HEK293T (cell line): ENCODE results near the gene FABP6.

Experiments used
- CTCF ChIA-PET: fragments of 350-600 bp; formaldehyde crosslinking; extraction: SDS; loops from one replicate; lab custom pipeline; 2021; ENCODE audit warnings: antibody characterized with exemption, inconsistent platforms; lab: Yijun Ruan, JAX
- POLR2A ChIA-PET: fragments of 350-600 bp; formaldehyde crosslinking; extraction: SDS; loops from one replicate; lab custom pipeline; 2020; ENCODE audit warnings: antibody characterized with exemption, inconsistent platforms; lab: Yijun Ruan, JAX
- DNase-seq: peaks from one replicate; pipeline ENCODE4 v3.0.0; 2012; ENCODE audit warnings: mixed read lengths; ENCODE audit errors: extremely low spot score
- ARNT ChIP-seq: fragments of 450-650 bp; IDR thresholded peaks from 2 replicates; pipeline ENCODE4 v1.6.1; 2017; ENCODE audit warnings: mild to moderate bottlenecking
- BHLHE40 ChIP-seq: fragments of 450-650 bp; IDR thresholded peaks from 2 replicates; pipeline ENCODE4 v1.6.1; 2016; ENCODE audit warnings: mild to moderate bottlenecking, moderate library complexity, borderline replicate concordance
- CTBP1 ChIP-seq: fragments of 450-650 bp; IDR thresholded peaks from 2 replicates; pipeline ENCODE4 v1.6.1; 2016; ENCODE audit warnings: borderline replicate concordance
- ELF4 ChIP-seq: fragments of 450-650 bp; IDR thresholded peaks from 2 replicates; pipeline ENCODE4 v1.6.1; 2017; ENCODE audit warnings: antibody characterized with exemption
- FOXA1 ChIP-seq: fragments of 450-650 bp; IDR thresholded peaks from 2 replicates; pipeline ENCODE4 v1.6.1; 2016; ENCODE audit warnings: mild to moderate bottlenecking
- FOXK2 ChIP-seq: fragments of 450-650 bp; IDR thresholded peaks from 2 replicates; pipeline ENCODE4 v1.6.1; 2016; ENCODE audit warnings: mild to moderate bottlenecking
- FOXM1 ChIP-seq: fragments of 450-650 bp; IDR thresholded peaks from 2 replicates; pipeline ENCODE4 v1.6.1; 2017; ENCODE audit warnings: mild to moderate bottlenecking, borderline replicate concordance
- HDGF ChIP-seq: fragments of 450-650 bp; IDR thresholded peaks from 2 replicates; pipeline ENCODE4 v1.6.1; 2017; ENCODE audit warnings: antibody characterized with exemption, borderline replicate concordance
- L3MBTL2 ChIP-seq: fragments of 450-650 bp; conservative IDR thresholded peaks from 2 replicates; pipeline ENCODE4 v1.6.1; 2016; ENCODE audit warnings: mild to moderate bottlenecking
- LEF1 ChIP-seq: fragments of 450-650 bp; IDR thresholded peaks from 2 replicates; pipeline ENCODE4 v1.6.1; 2017; ENCODE audit warnings: mild to moderate bottlenecking, borderline replicate concordance
- NFRKB ChIP-seq: fragments of 450-650 bp; IDR thresholded peaks from 2 replicates; pipeline ENCODE4 v1.6.1; 2016; ENCODE audit warnings: mild to moderate bottlenecking, moderate library complexity
- PKNOX1 ChIP-seq: fragments of 450-650 bp; IDR thresholded peaks from 2 replicates; pipeline ENCODE4 v1.6.1; 2016
- SP1 ChIP-seq: fragments of 450-650 bp; IDR thresholded peaks from 2 replicates; pipeline ENCODE4 v1.6.1; 2017
- SUZ12 ChIP-seq: fragments of 450-650 bp; IDR thresholded peaks from 2 replicates; pipeline ENCODE4 v1.6.1; 2016; ENCODE audit warnings: mild to moderate bottlenecking
- TARDBP ChIP-seq: fragments of 450-650 bp; IDR thresholded peaks from 2 replicates; pipeline ENCODE4 v1.6.1; 2016
- ZNF384 ChIP-seq: fragments of 450-650 bp; IDR thresholded peaks from 2 replicates; pipeline ENCODE4 v1.6.1; 2016

Gene FABP6

GRCh38 chr5:160254706-160255105 lies 25.4 kb downstream of the FABP6 start:
- ChIA-PET CTCF (no interaction called here), POLR2A (no interaction called here)
- TF ChIP-seq ARNT (no peak), FOXM1 (no peak), LEF1 (no peak), PKNOX1 (no peak), L3MBTL2 (no peak), SP1 (no peak), HDGF (no peak), FOXA1 (no peak), ZNF384 (no peak), FOXK2 (no peak), ELF4 (no peak), TARDBP (no peak), BHLHE40 (no peak), SUZ12 (no peak), NFRKB (no peak), CTBP1 (no peak)
- DNase-seq: no peak

- TF ChIP-seq ARNT (no peak), L3MBTL2 (no peak), PKNOX1 (no peak), ZNF384 (no peak), TARDBP (no peak), FOXK2 (no peak), FOXM1 (no peak), ELF4 (no peak), LEF1 (no peak)
- ChIA-PET CTCF (no interaction called here), POLR2A (no interaction called here)
- no peak for DNase-seq
Measured at GRCh38 chr5:160259341-160259740, 30.0 kb downstream of the FABP6 start.

DNA sequence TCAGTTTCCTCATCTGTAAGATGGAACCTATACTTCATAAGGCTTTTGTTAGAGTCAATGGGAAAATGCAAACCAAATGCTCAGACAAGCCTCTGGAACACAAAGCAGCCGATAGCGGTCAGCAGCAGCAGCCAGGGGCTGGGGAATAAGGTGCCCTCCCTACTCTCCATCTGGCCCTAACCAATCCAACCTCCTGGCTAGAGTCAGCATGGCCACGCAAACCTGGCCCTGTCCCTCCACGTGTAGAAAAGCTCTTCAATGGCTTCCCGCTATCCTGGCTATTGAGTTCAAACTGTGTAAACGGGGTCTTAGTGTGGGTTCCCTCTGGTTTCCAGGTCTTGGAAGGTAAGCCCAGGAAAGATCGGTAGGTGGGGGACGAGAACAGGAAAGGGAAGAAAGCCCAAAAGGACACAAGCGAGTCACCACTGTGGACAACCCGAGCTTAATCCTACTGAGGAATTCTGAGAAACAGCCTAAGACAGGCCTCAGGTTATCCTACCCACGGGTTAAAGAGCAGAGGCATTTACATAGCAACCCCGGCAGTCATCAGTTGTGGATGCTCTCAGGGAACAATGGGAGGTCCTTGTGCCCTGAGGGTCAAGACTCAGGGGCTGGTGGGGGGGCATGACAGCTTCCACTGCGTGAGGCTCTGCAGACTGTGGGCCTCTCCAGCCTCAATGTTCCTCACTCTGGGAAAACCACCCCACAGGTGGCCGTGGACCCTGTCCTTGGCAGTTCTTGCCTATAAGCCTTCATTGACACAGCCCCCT lies 30.9 kb downstream of the FABP6 start:
- ChIA-PET CTCF (interaction anchor here (0.6 kb wide), 1 partner anchor 238 kb away, joined by 3 read pairs; no protein-coding TSS in a partner anchor), POLR2A (no interaction called here)
- no peak for TF ChIP-seq FOXK2
- no peak for TF ChIP-seq TARDBP
- TF ChIP-seq HDGF: no peak
- no peak for TF ChIP-seq FOXM1
- no peak for TF ChIP-seq LEF1
- DNase-seq: no peak

DNA sequence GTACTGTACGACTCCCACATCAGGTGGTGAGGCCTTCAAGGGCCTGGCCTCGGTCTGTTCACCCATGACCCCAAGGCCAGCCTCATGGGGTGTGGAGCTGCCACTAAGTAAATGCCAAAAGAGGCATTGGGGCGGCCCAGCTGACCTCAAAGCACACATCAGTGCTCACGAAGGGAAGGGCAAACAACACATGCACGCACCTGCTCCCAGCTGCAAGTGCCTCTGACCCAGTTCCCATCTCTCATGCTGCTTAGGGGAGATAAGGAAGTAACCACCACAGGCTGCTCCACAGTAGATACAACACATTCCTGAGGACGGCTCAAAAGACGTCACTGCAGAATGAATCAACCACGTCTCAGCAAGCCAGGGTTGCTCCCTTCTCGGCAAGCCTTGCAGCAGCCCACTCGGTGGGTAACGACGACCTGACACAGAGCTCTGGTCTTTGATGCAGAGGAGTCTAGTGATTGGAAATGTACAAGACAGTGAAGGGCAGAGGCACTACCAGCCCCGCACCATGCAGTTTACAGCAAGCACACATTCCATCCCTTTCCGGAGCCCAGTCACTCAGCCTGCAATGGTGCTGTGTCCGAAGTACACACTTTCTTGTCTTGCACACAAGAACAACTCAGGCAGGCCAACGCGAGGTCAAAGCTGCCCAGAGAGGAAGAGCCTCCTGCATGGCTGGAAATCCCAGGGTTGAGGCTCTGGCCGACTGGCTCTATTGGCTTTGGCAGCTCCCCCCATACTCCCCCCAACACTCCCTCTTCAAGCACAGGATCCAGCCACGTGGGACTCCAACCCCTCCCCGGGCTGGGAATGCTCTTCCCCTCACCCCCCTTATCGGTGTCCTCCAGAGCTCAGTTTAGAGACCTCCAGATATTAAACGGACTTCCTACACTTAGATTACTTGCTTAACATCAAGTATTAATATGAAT lies 31.8 kb downstream of the FABP6 start:
- ChIA-PET CTCF (interaction anchor here (0.6 to 1.0 kb wide), 2 partner anchors 16 to 239 kb away, joined by 3 read pairs; no protein-coding TSS in a partner anchor), POLR2A (no interaction called here)
- DNase-seq: no peak
- TF ChIP-seq FOXA1 (no peak), NFRKB (no peak), ELF4 (no peak), ZNF384 (no peak), LEF1 (no peak), L3MBTL2 (no peak), FOXM1 (no peak), FOXK2 (no peak), BHLHE40 (no peak), SP1 (no peak), PKNOX1 (no peak), SUZ12 (no peak), CTBP1 (no peak), TARDBP (no peak), ARNT (no peak), HDGF (no peak)

DNA sequence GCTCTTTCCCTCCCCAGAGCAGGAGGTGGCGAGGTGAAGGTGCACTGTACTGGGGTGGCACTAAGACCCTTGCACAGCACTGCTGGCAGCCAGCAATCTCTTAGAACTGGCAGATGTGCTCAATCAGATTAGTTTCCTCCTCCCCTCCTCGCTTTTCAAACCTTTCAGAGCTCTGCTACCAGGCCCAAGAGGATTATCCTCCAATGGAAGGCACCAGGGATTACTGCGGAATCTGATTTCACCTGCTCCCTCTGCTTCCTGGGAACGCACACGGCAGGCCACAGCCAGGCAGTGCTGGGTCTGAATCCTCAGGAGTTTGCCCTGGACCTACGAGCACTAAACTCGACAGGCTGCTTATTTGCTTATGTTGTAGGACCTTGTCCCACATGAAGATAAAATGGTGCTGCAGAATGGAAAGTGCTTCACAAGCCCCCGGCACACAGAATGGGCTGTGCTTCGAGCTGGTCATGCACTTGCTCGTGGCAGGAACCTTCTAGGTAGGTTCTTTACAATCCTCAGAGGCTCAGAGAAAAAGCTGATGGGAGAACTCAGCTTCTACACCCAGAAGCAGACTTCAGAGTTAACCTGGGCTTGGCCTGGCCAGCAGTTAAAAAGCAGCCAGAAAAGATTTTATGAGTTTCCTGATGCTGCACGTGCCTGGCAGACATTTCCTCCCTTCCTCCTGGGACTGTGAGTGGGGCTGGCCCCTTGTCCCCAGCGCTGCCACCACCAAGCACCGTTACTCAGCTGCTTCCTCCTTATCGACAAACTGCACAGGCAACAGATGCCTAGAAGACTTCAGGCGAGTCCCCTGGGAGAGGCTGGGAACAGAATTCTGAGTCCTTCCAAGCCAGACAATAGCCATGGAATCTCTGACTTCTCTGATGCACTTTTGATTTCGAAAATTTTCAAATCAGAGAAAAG lies 33.1 kb downstream of the FABP6 start:
- CTCF ChIA-PET: interaction anchor here (1.0 kb wide), 1 partner anchor 17 kb away, joined by 3 read pairs; no protein-coding TSS in a partner anchor
- TF ChIP-seq CTBP1 (no peak), HDGF (no peak), SP1 (no peak), NFRKB (no peak), SUZ12 (no peak), PKNOX1 (no peak), ZNF384 (no peak), BHLHE40 (no peak), ELF4 (no peak), LEF1 (no peak), ARNT (no peak), FOXK2 (no peak), TARDBP (no peak), FOXM1 (no peak), FOXA1 (no peak), L3MBTL2 (no peak)
- DNase-seq: no peak
- POLR2A ChIA-PET: no interaction called here
